Fibroblast of upper back skin (primary cell): ENCODE measurements around the gene ENO2.

Experiments
- DNase-seq: peaks from one replicate; pipeline ENCODE4 v3.0.0-alpha.2; 2013

ENO2 gene

DNA sequence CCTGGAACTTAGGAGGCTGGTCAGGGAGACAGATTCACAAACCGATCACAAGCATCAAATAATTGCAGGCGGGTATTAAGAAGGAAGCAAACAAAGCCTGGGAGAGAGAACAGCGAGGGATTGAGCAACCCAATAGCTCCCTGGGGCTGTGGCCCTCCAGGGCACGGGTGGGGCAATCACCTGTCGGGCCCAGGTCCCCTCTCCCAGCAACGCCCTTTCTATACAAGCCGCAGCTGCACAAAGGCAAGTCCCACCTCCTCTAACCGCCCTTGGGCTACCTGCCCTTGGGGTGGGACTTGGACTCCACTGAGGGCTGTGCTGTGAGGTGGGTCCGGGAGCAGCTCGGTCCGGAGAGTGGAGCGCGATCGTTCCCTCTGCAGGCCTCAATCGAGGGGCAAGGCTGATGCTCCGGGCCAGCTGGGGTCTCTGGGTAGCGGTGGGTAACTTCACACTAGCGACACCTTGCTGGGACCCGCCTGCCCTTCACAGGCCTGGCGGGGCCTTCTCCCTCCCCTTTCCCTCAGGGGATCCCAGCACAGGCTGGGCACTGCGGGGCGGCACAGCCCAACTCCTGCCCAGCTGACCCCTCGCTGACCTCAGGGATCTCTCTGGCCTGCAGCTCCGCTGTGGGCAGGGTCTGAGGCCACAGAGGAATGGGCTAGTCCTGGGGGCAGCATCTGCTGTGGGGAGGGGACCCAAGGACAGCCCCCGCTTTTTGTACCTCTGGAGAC lies 48.1 kb downstream of the ENO2 start:
- DNase-seq = no peak

DNA sequence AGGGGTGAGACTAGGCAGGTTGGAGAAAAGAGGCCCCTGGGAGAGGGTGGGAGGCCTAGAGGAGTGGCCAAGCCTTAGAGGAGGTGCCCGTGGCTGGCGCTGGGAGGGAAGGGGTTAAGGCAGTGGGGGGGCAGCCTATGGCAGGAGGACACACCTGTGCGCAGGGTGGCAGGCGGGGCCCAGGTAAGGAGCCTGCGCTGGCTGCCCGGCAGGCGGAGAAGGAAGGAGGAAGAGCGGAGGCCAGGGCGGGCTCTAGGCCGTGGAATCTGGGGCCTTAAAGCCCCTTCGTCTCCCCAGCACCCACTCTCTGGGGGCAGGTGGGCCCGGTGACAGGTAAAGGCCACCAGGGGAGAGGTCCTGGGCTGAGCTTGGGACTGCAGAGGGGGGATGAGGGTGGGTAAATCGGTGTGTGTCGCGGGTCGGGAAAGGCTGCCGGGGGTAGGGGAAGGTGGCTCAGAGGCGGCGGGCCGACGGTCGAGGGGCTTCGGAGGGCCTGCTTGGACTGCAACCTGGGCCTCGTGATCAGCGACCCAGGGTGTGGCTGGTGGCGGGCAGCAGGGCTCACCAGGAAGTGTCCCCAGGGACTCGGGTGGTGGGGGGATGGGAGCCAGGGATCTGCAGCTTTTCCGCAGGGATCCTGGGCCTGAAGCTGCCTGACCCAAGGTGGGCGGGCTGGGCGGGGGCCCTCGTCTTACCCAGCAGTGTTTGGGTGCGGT lies 48.8 kb downstream of the ENO2 start:
- DNase-seq = no peak

DNA sequence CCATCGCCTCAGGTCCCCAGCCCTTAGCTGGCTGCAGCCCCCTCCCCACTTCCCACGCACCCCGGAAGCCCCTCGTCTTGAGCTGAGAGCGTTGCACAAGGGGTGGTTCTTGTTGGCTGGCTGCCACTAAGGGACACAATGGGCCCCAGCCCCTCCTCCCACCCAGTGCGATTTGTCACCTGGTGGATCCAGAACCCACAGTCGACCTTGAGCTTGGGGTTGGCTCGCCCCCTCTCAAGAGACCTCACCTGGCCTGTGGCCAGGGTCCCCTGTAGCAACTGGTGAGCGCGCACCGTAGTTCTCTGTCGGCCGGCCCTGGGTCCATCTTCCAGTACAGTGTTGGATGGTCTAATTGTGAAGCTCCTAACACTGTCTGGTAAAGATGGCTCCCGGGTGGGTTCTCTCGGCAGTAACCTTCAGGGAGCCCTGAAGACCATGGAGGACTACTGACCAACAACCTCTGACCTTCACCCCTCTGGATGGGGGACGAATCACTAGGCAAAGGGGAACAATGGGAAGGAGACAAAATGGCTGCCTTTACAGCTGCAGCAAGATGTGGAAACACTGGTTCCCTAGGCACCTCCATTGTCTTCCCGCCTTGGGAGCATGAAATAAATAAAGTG lies 49.5 kb downstream of the ENO2 start:
- DNase-seq = no peak

DNA sequence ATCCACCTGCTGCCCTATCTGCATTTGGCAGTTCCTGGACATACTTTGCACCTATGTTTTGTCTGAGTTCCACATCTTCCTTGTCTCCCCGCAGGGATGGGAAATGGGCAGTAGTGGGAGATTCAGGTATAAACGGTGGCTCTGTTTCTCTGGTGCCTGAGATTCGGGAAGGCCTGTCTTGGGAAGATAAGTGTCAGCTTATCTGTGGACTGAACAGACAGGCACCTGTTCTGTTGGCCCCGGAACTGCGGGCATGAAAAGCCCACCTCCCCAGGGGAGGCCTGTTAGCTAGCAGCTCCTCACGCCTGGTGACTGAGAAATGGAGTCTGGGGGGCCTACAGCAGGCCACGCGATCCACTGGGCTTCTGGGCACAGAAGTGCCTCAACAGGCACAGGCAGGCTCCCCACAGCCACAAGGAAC lies 50.2 kb downstream of the ENO2 start:
- DNase-seq = no peak

DNA sequence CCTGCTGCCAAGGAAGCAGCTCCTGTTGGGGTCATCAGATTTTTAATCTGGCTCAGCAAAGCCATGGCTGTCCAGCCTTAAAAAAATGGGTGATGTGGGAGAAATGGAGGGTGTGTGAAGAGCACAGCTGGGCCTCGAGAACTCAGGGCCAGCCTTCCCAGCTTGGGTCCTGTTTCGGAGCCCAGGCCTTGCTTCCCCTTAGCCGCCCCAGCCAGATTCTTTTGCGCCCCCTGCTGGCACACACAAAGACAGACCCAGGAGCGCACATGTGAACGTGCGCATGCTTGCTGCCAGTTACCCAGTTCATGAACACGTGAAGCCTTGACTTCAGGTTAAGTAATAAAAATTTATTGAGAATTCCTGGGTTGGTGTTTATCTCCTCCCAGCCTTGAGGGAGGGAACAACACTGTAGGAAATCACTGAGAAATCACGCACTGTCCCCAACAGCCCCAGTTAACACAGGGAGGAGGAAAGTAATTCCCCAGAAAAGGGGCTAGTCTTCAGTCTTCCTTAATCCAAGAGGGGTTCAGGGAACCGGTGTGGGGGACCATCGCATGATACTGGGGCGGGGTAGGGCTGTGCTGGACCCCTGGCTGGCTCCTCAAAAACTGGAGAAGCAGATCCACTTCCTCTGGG lies 50.8 kb downstream of the ENO2 start:
- DNase-seq = peak; percentile 81

DNA sequence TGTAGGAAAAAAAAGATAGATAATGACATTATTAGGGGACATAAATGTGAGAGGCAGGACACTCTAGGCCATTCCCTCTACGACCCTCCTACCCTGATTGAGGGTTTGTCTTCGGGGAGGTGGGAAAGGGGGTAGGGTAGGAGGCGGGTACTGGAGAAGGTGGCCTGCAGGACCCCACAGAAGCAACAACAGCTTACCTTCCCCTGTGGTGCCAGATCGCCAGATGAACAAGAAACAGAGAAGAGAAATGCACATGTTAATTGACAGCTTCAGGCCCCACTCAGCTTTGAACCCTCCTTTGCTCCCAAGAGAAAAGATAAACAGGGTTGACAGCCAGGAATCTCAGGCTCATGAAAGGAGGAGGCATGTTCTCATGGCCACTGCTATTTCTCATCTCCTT lies 51.3 kb downstream of the ENO2 start:
- no peak for DNase-seq

DNA sequence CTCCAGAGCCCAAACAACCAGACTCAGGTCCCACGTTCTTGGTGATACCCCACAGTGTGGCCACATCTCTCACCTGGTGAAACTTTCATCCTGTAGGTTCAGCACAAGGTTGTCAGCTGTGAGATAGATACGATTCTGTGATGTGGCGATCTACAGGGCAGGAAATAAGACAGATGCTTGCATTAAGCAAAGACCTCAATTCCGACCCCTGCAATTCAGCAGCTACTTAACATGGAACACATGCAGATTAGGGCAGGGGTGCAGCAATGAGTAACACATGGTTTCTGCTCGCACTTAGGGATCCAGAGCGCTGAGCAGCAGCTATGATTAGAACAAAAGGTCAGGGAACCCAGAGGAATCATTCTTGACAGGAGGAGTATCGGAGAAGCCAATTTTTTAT lies 52.0 kb downstream of the ENO2 start:
- DNase-seq = no peak

DNA sequence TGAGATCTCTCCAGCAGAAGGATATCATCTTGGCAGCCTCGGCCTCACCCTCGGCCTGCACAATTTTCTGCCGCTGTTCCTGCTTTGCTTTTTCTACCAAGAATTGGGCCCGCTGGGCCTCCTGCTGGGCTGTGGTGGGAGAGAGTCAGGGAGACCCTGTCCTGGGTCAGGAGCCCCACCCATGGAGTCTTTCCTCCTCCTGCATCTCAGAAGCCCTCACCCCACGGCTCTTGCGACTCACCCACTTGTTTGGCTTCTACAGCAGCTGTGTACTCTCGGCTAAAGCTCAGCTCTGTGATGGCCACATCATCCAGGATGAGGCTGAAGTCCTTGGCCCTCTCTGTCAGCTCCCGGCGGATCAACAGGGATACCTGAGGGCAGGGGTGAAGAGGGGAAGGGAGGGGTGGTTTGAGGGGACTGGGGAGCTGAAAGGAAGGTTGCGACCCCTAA lies 53.3 kb downstream of the ENO2 start:
- DNase-seq = no peak

DNA sequence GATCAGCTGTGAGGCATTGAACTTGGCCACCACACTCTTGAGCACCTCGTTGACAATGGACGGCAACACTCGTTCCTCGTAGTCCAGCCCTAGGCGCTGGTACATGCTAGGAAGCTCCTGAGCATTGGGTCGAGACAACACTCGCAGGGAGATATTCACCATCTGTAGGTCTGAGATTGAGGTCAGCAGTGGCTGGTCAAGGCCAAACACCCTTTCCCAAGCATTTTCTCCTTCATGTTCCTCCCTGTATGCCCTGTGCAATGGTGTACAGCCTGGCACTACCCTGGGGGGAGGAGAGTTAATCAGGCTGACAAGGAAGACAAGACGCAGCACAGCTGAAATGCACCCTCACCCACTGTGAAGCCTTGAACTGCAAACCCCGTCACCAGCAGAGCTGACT lies 54.0 kb downstream of the ENO2 start:
- no peak for DNase-seq

DNA sequence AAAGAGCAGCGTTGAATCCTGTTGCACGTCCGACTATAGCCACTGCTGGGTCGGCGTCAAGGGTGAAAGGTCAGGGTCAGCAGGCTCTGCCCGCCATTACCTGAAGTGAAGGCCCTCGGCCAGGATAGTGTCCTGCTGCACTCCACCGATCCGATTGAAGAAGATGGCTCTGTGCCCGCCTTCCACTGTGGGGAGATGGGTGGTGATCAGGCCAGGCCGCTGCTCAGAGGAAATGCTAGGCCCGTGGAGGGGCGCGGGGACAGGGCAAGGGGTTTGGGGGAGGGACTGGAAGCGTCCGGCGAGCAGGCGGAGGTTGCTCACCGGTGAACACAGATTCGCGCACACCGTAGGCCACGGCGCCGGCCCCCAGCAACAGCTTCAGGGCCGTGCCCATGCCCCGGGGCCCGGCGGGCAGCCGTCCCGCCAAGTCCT lies 55.7 kb downstream of the ENO2 start:
- DNase-seq = no peak
